Panc1 (cell line): Measurements from ENCODE around the gene LDB3.

Source experiments
- CTCF ChIP-seq: fragments of 450-650 bp; IDR thresholded peaks from 2 replicates; pipeline ENCODE4 v1.5.1; 2017; ENCODE audit warnings: mild to moderate bottlenecking
- POLR2AphosphoS5 ChIP-seq: IDR thresholded peaks from 2 replicates; pipeline ENCODE4 v1.6.1; 2012; ENCODE audit warnings: mild to moderate bottlenecking, low read depth, low read length, moderate library complexity
- SIN3A ChIP-seq: IDR thresholded peaks from 2 replicates; pipeline ENCODE4 v1.6.1; 2012; ENCODE audit warnings: low read depth, mild to moderate bottlenecking, low read length, moderate library complexity, borderline replicate concordance; ENCODE audit not compliant: insufficient read depth
- TCF7L2 ChIP-seq: IDR thresholded peaks from 2 replicates; pipeline ENCODE4 v1.6.1; 2011; ENCODE audit warnings: mild to moderate bottlenecking, low read depth, low read length, inconsistent platforms
- TF ChIP-seq, protein P1 (sequence below), 2 experiments: IDR thresholded peaks; 2 replicates each; pipeline ENCODE4 v1.6.1; 2011 to 2012; ENCODE audit warnings: low read depth in 2 of 2, control low read depth in 1 of 2, low read length in 1 of 2, mild to moderate bottlenecking in 1 of 2, moderate library complexity in 1 of 2; ENCODE audit not compliant: insufficient read depth in 1 of 2

GRCh38 chr10:86664341-86665217 is 3.7 kb upstream of the LDB3 start:
- TF ChIP-seq CTCF = no peak
- TF ChIP-seq TCF7L2 = no peak
- TF ChIP-seq POLR2AphosphoS5 = no peak
- TF ChIP-seq, protein P1, sequence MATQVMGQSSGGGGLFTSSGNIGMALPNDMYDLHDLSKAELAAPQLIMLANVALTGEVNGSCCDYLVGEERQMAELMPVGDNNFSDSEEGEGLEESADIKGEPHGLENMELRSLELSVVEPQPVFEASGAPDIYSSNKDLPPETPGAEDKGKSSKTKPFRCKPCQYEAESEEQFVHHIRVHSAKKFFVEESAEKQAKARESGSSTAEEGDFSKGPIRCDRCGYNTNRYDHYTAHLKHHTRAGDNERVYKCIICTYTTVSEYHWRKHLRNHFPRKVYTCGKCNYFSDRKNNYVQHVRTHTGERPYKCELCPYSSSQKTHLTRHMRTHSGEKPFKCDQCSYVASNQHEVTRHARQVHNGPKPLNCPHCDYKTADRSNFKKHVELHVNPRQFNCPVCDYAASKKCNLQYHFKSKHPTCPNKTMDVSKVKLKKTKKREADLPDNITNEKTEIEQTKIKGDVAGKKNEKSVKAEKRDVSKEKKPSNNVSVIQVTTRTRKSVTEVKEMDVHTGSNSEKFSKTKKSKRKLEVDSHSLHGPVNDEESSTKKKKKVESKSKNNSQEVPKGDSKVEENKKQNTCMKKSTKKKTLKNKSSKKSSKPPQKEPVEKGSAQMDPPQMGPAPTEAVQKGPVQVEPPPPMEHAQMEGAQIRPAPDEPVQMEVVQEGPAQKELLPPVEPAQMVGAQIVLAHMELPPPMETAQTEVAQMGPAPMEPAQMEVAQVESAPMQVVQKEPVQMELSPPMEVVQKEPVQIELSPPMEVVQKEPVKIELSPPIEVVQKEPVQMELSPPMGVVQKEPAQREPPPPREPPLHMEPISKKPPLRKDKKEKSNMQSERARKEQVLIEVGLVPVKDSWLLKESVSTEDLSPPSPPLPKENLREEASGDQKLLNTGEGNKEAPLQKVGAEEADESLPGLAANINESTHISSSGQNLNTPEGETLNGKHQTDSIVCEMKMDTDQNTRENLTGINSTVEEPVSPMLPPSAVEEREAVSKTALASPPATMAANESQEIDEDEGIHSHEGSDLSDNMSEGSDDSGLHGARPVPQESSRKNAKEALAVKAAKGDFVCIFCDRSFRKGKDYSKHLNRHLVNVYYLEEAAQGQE (IDR thresholded peaks at IDR 0.05; ENCODE audit: insufficient read depth in 1 of 2, low read depth in 2 of 2, low read length in 1 of 2) = no peak
- no peak for TF ChIP-seq SIN3A
